ENCODE results near the gene RPS23.
"Not testable (repeated sequence)": the region's sequence is repeated elsewhere in the genome, so short reads cannot be mapped to it uniquely, and the experiment has no call there.

RPS23 gene

GRCh38 chr5:82290005-82290404 lies 11.9 kb upstream of the RPS23 start:
- DNase-seq (ENCODE audit: low spot score) = no peak

- no peak for DNase-seq (ENCODE audit: low spot score)
Measured at GRCh38 chr5:82287625-82288024, 9.5 kb upstream of the RPS23 start.

GRCh38 chr5:82285206-82285605 lies 7.1 kb upstream of the RPS23 start:
- DNase-seq (ENCODE audit: low spot score) = no peak

GRCh38 chr5:82283893-82284292 lies 5.7 kb upstream of the RPS23 start:
- DNase-seq (ENCODE audit: low spot score) = no peak

- DNase-seq (ENCODE audit: low spot score) = no peak
Measured at GRCh38 chr5:82278711-82279370, 687 bp upstream of the RPS23 start.

- no peak for DNase-seq (ENCODE audit: low spot score)
Measured at GRCh38 chr5:82277613-82277986, 554 bp downstream of the RPS23 start.

- no peak for DNase-seq (ENCODE audit: low spot score)
Measured at GRCh38 chr5:82276800-82277612, 1.1 kb downstream of the RPS23 start.

GRCh38 chr5:82275216-82275664 lies 2.9 kb downstream of the RPS23 start:
- DNase-seq (ENCODE audit: low spot score) = no peak

- DNase-seq (ENCODE audit: low spot score) = no peak
Measured at GRCh38 chr5:82274343-82275211, 3.6 kb downstream of the RPS23 start.

GRCh38 chr5:82273426-82273825 lies 4.7 kb downstream of the RPS23 start:
- not testable (repeated sequence) for DNase-seq (ENCODE audit: low spot score)

GRCh38 chr5:82272571-82273356 lies 5.4 kb downstream of the RPS23 start:
- DNase-seq (ENCODE audit: low spot score) = not testable (repeated sequence)

GRCh38 chr5:82269363-82269762 lies 8.8 kb downstream of the RPS23 start:
- not testable (repeated sequence) for DNase-seq (ENCODE audit: low spot score)

- DNase-seq (ENCODE audit: low spot score) = not testable (repeated sequence)
Measured at GRCh38 chr5:82267297-82267933, 10.7 kb downstream of the RPS23 start.

- DNase-seq (ENCODE audit: low spot score) = no peak
Measured at GRCh38 chr5:82265047-82265446, 13.1 kb downstream of the RPS23 start.

- no peak for DNase-seq (ENCODE audit: low spot score)
Measured at GRCh38 chr5:82259172-82259800, 18.9 kb downstream of the RPS23 start.

- DNase-seq (ENCODE audit: low spot score) = no peak
Measured at GRCh38 chr5:82257729-82258128, 20.4 kb downstream of the RPS23 start.

GRCh38 chr5:82257247-82257646 lies 20.9 kb downstream of the RPS23 start:
- DNase-seq (ENCODE audit: low spot score) = no peak

- no peak for DNase-seq (ENCODE audit: low spot score)
Measured at GRCh38 chr5:82255844-82256243, 22.3 kb downstream of the RPS23 start.

- no peak for DNase-seq (ENCODE audit: low spot score)
Measured at GRCh38 chr5:82252744-82253143, 25.4 kb downstream of the RPS23 start.

- no peak for DNase-seq (ENCODE audit: low spot score)
Measured at GRCh38 chr5:82246960-82247574, 31.1 kb downstream of the RPS23 start.
